Muscle of back (tissue), 11 donors: ENCODE results near the gene OR52J3. TPM values are rescaled to one million over a fixed set of nuclear protein-coding genes. Genes with fewer than 3 reads are reported as not detected.

Experiments
- DNase-seq, 3 donors: peaks; one replicate each; pipeline versions ENCODE4 v3.0.0 to v3.0.0-alpha.2; 2013
- polyA plus RNA-seq, 10 donors: library from polyadenylated mRNA; unstranded; fragments of 120-200 nt; gene quantifications; one replicate each; pipeline ENCODE4 v1.2.1, GENCODE V29; 2013; ENCODE audit not compliant: insufficient read length in 10 of 10

OR52J3 gene
- polyA plus RNA-seq, 10 donors: not detected

- no peak for DNase-seq
These were observed 46.7 kb downstream of the OR52J3 start for GRCh38 chr11:5092821-5093585.

DNA sequence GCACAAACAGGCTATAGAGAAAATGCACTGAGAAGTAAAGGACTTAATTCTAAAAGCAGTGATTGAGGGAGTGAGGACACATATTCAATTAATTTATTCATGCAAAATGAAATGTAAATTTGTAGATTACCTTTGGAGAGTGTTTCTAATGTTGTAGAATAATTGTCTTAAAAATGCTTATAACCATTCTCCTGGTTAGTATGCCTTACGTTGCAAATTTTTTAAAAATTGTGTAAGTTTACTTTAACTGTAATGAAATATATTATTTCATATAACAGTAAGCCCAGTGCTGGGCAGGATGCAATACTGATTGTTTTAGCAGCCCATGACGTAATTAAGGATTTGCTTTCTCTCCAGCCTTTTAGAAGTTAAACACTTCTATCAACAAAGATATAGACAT lies 49.7 kb downstream of the OR52J3 start:
- no peak for DNase-seq

Other genes with a start within 250 kb of the OR52J3 start
- not detected for gene OR52R1, start 242.1 kb upstream of the OR52J3 start, polyA plus RNA-seq
- not detected for gene OR51F2, start 225.2 kb upstream of the OR52J3 start, polyA plus RNA-seq
- gene OR51S1, start 197.3 kb upstream of the OR52J3 start, polyA plus RNA-seq: not detected
- gene OR51T1, start 164.6 kb upstream of the OR52J3 start, polyA plus RNA-seq: not detected
- not detected for gene OR51A7, start 142.7 kb upstream of the OR52J3 start, polyA plus RNA-seq
- not detected for gene OR51G2, start 127.2 kb upstream of the OR52J3 start, polyA plus RNA-seq
- not detected for gene OR51G1, start 122.2 kb upstream of the OR52J3 start, polyA plus RNA-seq
- not detected for gene OR51A4, start 98.9 kb upstream of the OR52J3 start, polyA plus RNA-seq
- not detected for gene OR51A2, start 90.8 kb upstream of the OR52J3 start, polyA plus RNA-seq
- gene OR51L1, start 51.7 kb upstream of the OR52J3 start, polyA plus RNA-seq: not detected
- not detected for gene OR52E2, start 13.1 kb downstream of the OR52J3 start, polyA plus RNA-seq
- gene OR52E1, start 23.0 kb downstream of the OR52J3 start, polyA plus RNA-seq: not detected
- not detected for gene OR52A5, start 91.8 kb downstream of the OR52J3 start, polyA plus RNA-seq
- gene OR52A1, start 108.2 kb downstream of the OR52J3 start, polyA plus RNA-seq: under 1 TPM in 4 of 10 donors, not detected in 6; 0.03 to 0.05 (median 0.03) TPM
- not detected for gene OR51V1, start 154.2 kb downstream of the OR52J3 start, polyA plus RNA-seq
- gene HBB, start 180.5 kb downstream of the OR52J3 start, polyA plus RNA-seq: 1,000 to 10,000 TPM in 3 of 10 donors, 100 to 1,000 TPM in 7; 173 to 2,168 (median 503) TPM
- gene HBD, start 188.0 kb downstream of the OR52J3 start, polyA plus RNA-seq: 1 to 10 TPM in 3 of 10 donors, under 1 TPM in 4, not detected in 3; 0.25 to 1.9 (median 0.86) TPM
- 1,000 to 10,000 TPM in 2 of 10 donors, 10 to 100 TPM in 4, 1 to 10 TPM in 4; 3.6 to 4,554 (median 26.1) TPM for gene HBG1, start 203.3 kb downstream of the OR52J3 start, polyA plus RNA-seq
- gene HBG2, start 208.3 kb downstream of the OR52J3 start, polyA plus RNA-seq: over 10,000 TPM in 4 of 10 donors, 1,000 to 10,000 TPM in 6; 2,782 to 38,425 (median 6,490) TPM
- gene HBE1, start 223.4 kb downstream of the OR52J3 start, polyA plus RNA-seq: 100 to 1,000 TPM in 1 of 10 donors, 10 to 100 TPM in 6, 1 to 10 TPM in 3; 6.6 to 110 (median 23.6) TPM